Epithelial cell of proximal tubule (primary cell): Measurements from ENCODE around the gene AGRN. TPM values are rescaled to one million over a fixed set of nuclear protein-coding genes. Genes with fewer than 3 reads are reported as not detected.

Experiments
- DNase-seq: peaks from one replicate; pipeline ENCODE4 v3.0.0-alpha.2; 2011; ENCODE audit warnings: low read depth
- H3K4me3 ChIP-seq: 2 replicates; pipeline ENCODE4 v1.5.1; 2011; ENCODE audit warnings: low read depth, mild to moderate bottlenecking, low read length
- CTCF ChIP-seq: conservative IDR thresholded peaks from 2 replicates; pipeline ENCODE4 v1.5.1; 2012; ENCODE audit warnings: low read depth, mild to moderate bottlenecking, low read length
- total RNA-seq: library from RNA; depleted of rRNA; stranded (reverse); fragments of >200 nt; gene quantifications from 2 replicates; pipeline ENCODE4 v1.2.3, GENCODE V29; 2015

AGRN gene
- total RNA-seq, 1 donor from 2014 or later, result 462 TPM

GRCh38 chr1:995665-996633 is 24.0 kb upstream of the AGRN start:
- no peak for DNase-seq
- no peak overlapping the region for H3K4me3 ChIP-seq
- TF ChIP-seq CTCF, result no peak

- no peak for DNase-seq
- no peak for TF ChIP-seq CTCF
- H3K4me3 ChIP-seq, result no peak overlapping the region
Measured at GRCh38 chr1:996851-997712, 22.8 kb upstream of the AGRN start.

- DNase-seq, result no peak
- no peak overlapping the region for H3K4me3 ChIP-seq
- no peak for TF ChIP-seq CTCF
Measured at GRCh38 chr1:997713-997992, 22.3 kb upstream of the AGRN start.

GRCh38 chr1:997993-998744 is 21.8 kb upstream of the AGRN start:
- no peak for DNase-seq
- H3K4me3 ChIP-seq, result peak overlapping the region; percentile 80
- no peak for TF ChIP-seq CTCF

- peak overlapping the region; percentile 80 for H3K4me3 ChIP-seq
- DNase-seq, result no peak
- no peak for TF ChIP-seq CTCF
Measured at GRCh38 chr1:998745-998994, 21.2 kb upstream of the AGRN start.

- DNase-seq, result no peak
- TF ChIP-seq CTCF, result no peak
- H3K4me3 ChIP-seq, result peak overlapping the region; percentile 80
Measured at GRCh38 chr1:998995-999724, 20.8 kb upstream of the AGRN start.
